Inflammatory macrophage treated with lipopolysaccharide for 1 hour (primary cell): ENCODE results near the gene CCSER2.
"Not testable (repeated sequence)": the region's sequence is repeated elsewhere in the genome, so short reads cannot be mapped to it uniquely, and the experiment has no call there.

Experiments
- DNase-seq, 2 donors: peaks; one replicate each; pipeline ENCODE4 v3.0.0-alpha.2; 2020 to 2022

CCSER2 gene

GRCh38 chr10:84317174-84317573, 11.2 kb upstream of the CCSER2 start:
- peak; percentile 64 to 68 for DNase-seq

GRCh38 chr10:84321902-84322301, 6.5 kb upstream of the CCSER2 start:
- DNase-seq = no peak

GRCh38 chr10:84323566-84323965, 4.8 kb upstream of the CCSER2 start:
- DNase-seq = not testable (repeated sequence)

- DNase-seq = not testable (repeated sequence)
These were observed 1.4 kb upstream of the CCSER2 start for GRCh38 chr10:84326995-84327394.

GRCh38 chr10:84329196-84329611, 815 bp downstream of the CCSER2 start:
- DNase-seq = no peak

GRCh38 chr10:84329986-84330651, 1.7 kb downstream of the CCSER2 start:
- DNase-seq = no peak

GRCh38 chr10:84331091-84331490, 2.7 kb downstream of the CCSER2 start:
- no peak for DNase-seq

GRCh38 chr10:84333864-84334451, 5.6 kb downstream of the CCSER2 start:
- peak; percentile 25 to 50 for DNase-seq

- no peak for DNase-seq
These were observed 6.4 kb downstream of the CCSER2 start for GRCh38 chr10:84334811-84335210.

- DNase-seq = peak in 1 of 2 donors; percentile 29
These were observed 7.1 kb downstream of the CCSER2 start for GRCh38 chr10:84335516-84335915.

GRCh38 chr10:84336406-84337090, 8.2 kb downstream of the CCSER2 start:
- DNase-seq = no peak

GRCh38 chr10:84337199-84337598, 8.8 kb downstream of the CCSER2 start:
- peak; percentile 22 to 39 for DNase-seq

- no peak for DNase-seq
These were observed 10.6 kb downstream of the CCSER2 start for GRCh38 chr10:84339025-84339424.

GRCh38 chr10:84340187-84340586, 11.8 kb downstream of the CCSER2 start:
- DNase-seq = no peak

GRCh38 chr10:84340632-84341537, 12.5 kb downstream of the CCSER2 start:
- no peak for DNase-seq

- DNase-seq = no peak
These were observed 13.1 kb downstream of the CCSER2 start for GRCh38 chr10:84341538-84341856.

GRCh38 chr10:84341983-84342382, 13.6 kb downstream of the CCSER2 start:
- peak in 1 of 2 donors; percentile 26 for DNase-seq

GRCh38 chr10:84342584-84342983, 14.2 kb downstream of the CCSER2 start:
- no peak for DNase-seq

- no peak for DNase-seq
These were observed 15.4 kb downstream of the CCSER2 start for GRCh38 chr10:84343831-84344230.

- DNase-seq = no peak
These were observed 16.1 kb downstream of the CCSER2 start for GRCh38 chr10:84344526-84344925.

- not testable (repeated sequence) for DNase-seq
These were observed 19.2 kb downstream of the CCSER2 start for GRCh38 chr10:84347575-84348002.

GRCh38 chr10:84348447-84348846, 20.1 kb downstream of the CCSER2 start:
- DNase-seq = no peak

GRCh38 chr10:84348860-84349259, 20.5 kb downstream of the CCSER2 start:
- DNase-seq = no peak
